Memory B cell (primary cell): ENCODE results near the gene TMEM154.

ENCODE experiments used
- ATAC-seq: fragments of 150-1000 bp; cut with Tn5 transposase; 2 replicates; pipeline ENCODE4 v1.10.0; 2021; ENCODE audit warnings: low read depth, mild to moderate bottlenecking, moderate library complexity
- DNase-seq, 2 donors: peaks; one replicate each; pipeline ENCODE4 v3.0.0; 2022; ENCODE audit warnings: low spot score in 2 of 2
- H3K27ac Mint-ChIP-seq: one replicate; pipeline ENCODE4 v1.8.0; 2022; ENCODE audit warnings: mild to moderate bottlenecking, moderate library complexity, mixed read lengths
- H3K27me3 Mint-ChIP-seq: one replicate; pipeline ENCODE4 v1.8.0; 2022; ENCODE audit warnings: mixed read lengths
- H3K36me3 Mint-ChIP-seq: one replicate; pipeline ENCODE4 v1.8.0; 2022; ENCODE audit warnings: mild to moderate bottlenecking, mixed read lengths
- H3K4me1 Mint-ChIP-seq: one replicate; pipeline ENCODE4 v1.8.0; 2022; ENCODE audit warnings: mixed read lengths
- H3K4me3 Mint-ChIP-seq: one replicate; pipeline ENCODE4 v1.8.0; 2022; ENCODE audit warnings: mild to moderate bottlenecking, moderate library complexity, mixed read lengths
- H3K9me3 Mint-ChIP-seq: one replicate; pipeline ENCODE4 v1.8.0; 2022; ENCODE audit warnings: mixed read lengths

The TMEM154 gene

DNA sequence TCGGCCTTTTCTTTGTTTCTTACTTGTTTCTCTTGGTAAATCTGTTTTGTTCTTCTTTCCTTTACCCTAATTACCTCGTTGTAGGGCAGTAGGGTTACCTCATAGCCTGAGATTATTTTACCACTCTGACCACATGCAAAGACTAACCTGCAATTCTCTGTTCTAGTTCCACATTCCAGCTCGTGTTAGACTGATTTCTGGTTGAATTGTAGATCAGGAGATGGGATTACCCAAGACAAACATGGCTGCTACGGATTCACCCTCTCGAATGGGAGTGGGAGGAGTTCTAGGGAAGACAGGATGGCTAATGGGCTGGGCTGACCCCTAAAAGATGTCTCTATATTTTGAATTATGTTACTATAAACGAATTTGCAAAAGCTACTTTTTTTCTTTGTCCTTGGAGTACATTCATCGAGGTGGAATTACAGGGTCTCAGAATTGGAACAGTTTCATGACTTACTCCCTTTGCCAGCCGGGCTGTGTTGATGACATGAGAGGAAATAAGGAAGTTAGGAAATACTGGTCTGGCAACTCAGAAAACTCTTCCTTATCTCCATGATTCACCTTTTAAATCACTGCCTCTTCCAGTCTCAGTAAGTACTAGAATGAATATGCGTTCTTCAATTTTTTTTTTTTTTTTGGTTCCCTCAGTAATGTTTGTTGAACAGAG, 107.2 kb downstream of the TMEM154 start:
- no peak overlapping the region for H3K27ac Mint-ChIP-seq
- no peaks in the 10 kb centered on the region for H3K36me3 Mint-ChIP-seq
- peaks cover 2% of the 10 kb centered on the region for H3K9me3 Mint-ChIP-seq
- H3K4me3 Mint-ChIP-seq: no peak overlapping the region
- DNase-seq (no peak), ATAC-seq (no peak)
- peaks cover 3% of the 10 kb centered on the region for H3K27me3 Mint-ChIP-seq
- H3K4me1 Mint-ChIP-seq: peaks cover 4% of the 10 kb centered on the region

DNA sequence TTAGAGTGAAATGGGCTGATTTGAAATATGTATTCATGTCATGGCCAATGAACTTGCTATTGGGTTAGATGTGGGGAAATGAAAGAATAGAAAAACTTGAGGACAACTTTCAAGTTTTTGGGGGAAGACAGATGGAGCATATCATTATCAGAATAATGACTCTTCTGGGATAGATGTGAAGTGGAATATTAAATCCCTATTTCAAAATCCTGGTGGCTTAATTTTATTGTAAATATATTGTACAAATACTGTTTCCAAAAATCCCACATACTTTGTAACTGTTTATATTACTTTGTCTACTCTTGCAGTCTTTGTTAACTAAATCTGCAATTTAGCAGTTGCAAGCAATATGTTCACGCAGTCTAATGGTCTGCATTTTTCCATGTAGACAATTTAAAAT, 108.0 kb downstream of the TMEM154 start:
- ATAC-seq: no peak

GRCh38 chr4:152571296-152571695, 108.5 kb downstream of the TMEM154 start:
- no peak for DNase-seq
- no peaks in the 10 kb centered on the region for H3K36me3 Mint-ChIP-seq
- H3K4me1 Mint-ChIP-seq: peaks cover 4% of the 10 kb centered on the region
- H3K4me3 Mint-ChIP-seq: no peak overlapping the region
- peaks cover 2% of the 10 kb centered on the region for H3K9me3 Mint-ChIP-seq
- H3K27ac Mint-ChIP-seq: no peak overlapping the region
- ATAC-seq: no peak
- peaks cover 3% of the 10 kb centered on the region for H3K27me3 Mint-ChIP-seq

More for the DNA sequence above, 108.0 kb downstream of the TMEM154 start:
- no peak for DNase-seq
- H3K4me3 Mint-ChIP-seq: no peak overlapping the region
- no peak overlapping the region for H3K27ac Mint-ChIP-seq
- peaks cover 4% of the 10 kb centered on the region for H3K4me1 Mint-ChIP-seq
- no peaks in the 10 kb centered on the region for H3K36me3 Mint-ChIP-seq
- peaks cover 2% of the 10 kb centered on the region for H3K9me3 Mint-ChIP-seq
- peaks cover 3% of the 10 kb centered on the region for H3K27me3 Mint-ChIP-seq
